HG02759 (cell line): ENCODE results near the gene TRAF3.

ENCODE experiments used
- ATAC-seq: cut with Tn5 transposase; IDR thresholded peaks from one replicate; pipeline ENCODE4 v1.9.1; 2021; ENCODE audit warnings: mild to moderate bottlenecking, moderate library complexity; ENCODE audit not compliant: unreplicated experiment

The TRAF3 gene

DNA sequence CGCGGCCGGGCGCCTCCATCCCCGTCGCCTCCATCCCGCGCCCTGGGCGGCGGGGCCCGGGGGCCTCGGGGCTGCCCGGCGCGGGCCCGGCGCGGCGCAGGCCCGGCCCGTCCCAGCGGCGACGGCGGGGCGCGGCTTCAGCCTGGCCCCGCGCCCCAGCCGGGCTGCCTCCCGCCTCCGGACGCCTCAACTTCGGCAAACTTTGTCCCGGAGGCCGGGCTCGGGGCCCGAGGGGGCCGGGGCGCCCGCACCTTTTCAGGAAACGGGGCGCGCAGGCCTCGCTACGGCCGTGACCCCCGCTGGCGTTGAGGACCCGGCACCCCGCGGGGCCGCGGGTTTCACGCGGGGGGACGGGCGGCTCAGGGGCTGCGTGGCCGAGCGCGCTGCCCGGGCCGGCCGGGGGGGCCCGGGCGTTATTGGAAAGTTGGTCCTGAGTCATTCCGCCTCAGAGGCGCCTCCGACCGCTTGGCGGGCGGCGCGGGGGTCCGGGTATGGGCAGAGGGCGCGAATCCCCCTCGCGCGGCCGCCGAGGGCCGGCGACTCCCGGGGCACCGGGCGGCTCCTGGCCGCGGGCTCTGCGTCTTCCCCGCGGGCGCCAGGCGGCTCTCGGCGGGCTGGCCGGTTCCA lies 575 bp downstream of the TRAF3 start:
- peak; percentile 12 for ATAC-seq

DNA sequence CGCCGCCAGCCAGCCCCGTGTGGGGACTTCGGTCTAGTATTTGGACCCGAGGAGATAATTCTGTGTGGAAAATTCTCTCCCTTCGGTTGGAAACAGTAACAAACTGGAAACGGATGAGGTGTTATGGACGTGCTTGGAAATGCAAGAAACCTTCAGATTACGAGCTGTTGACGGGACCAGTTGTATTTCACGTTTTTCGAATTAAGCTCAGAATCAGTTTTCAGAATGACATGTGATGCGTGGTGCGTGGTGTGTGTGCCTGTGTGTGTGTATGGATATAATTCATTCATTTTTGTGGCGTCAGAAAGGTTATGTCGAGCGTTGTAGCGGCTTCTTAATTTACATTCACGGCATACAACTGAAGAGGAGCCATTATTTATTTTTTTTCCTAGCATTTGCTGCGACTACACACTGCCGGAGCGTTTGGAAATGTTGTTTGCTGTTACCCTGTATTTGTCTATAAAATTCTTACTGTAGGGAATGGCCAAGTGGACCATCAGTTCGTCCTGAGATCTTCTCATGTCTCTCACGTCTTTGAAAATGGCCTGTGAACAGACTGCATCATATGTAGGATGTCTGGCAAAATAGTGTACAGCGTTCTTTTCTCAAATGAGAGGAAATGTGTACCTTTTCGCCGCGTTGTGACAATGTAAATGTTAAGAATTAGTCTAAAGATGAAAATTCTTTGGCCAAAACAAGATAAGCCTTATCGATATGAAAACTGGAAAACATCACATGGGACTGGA lies 1.3 kb downstream of the TRAF3 start:
- ATAC-seq = no peak

DNA sequence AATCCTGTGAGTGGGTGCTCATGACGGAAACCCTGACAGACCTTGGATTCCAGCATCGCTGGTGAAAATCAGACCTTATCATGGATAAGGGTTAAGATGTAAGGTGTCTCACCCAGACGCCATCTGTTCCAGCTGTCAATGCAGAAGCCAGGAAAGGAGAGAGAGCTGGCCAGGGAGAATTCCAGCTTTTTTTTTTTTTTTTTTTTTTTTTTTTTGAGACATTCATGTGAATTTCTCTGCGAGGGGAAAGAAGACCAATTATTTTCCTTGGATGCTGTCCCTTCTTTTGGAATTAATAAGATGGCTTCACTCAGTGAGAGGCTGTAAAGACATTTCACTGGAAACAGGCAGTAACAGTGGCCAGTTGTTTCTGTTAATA lies 1.8 kb downstream of the TRAF3 start:
- ATAC-seq = no peak

DNA sequence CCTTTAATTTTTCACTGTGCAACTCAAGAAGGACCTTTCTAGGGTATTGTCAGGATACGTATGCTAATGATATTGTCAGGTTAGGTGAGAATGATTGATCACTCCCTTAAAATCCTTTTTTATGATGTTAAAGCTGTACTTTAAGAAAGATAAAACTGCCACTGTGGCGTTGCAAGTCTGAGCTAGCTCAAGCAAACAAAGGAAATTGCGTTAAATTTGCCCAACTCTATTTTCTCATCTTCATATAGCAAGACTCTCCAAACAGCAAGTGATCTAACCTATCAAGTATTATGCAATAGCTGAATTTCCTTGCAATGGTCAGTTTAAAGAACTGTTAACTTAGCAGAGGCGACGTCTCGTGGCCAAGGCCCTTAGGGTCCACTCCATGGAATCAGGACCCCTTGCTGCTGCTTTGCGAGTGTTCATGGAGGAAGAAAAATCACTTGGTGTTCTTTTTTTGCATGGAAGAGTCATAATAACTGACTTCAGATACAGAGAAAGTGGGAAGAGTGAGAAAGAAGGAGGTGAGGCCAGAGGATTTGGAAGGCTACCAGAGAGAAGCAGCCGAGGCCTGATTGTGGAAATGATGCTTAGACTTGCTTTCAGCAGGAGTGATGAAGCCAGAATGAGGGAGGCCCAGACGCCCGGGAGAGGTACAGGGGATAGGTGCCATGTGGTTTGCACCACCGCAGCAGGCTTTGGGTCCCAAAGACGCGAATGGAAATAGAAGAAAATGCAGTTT lies 2.5 kb downstream of the TRAF3 start:
- ATAC-seq = no peak

DNA sequence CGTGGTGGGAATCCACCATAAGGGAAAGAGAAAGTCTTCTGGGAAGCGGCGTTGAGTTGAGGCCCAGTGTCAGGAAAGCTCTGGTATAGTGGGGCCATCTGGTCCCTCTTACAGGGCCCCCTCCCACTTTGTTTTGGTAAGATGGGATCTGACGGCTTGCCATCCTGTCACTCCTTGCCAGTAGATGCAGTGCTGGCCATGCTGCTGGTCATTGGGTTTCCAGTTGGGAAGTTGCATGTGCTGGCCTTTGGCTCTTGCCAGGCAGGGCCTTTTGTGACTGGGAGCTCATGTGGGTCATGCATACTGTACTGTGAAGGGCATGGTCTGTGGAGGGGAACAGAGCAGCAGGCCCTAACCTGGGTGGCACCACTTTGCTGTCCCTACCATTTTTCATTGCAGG lies 3.8 kb downstream of the TRAF3 start:
- ATAC-seq = no peak

DNA sequence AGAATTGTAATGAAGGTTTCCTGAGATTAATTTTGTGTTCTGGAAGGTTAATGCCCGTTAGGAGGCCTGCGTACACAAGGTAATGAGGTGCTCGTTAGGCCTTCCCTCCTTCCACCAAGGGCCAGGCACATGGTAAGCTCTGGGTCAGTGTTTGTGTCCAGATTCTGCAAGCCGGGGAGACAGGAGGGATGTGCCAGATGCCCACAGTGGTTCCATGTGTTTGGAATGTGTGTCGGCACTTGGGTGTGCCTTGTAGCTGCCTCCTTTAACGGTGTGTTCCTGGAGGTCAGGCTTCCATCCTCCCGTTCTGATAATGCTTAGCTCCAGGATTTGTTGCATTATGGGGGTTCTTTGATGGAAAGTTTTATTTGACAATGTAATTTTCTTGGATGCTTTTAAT lies 5.7 kb downstream of the TRAF3 start:
- ATAC-seq = no peak

DNA sequence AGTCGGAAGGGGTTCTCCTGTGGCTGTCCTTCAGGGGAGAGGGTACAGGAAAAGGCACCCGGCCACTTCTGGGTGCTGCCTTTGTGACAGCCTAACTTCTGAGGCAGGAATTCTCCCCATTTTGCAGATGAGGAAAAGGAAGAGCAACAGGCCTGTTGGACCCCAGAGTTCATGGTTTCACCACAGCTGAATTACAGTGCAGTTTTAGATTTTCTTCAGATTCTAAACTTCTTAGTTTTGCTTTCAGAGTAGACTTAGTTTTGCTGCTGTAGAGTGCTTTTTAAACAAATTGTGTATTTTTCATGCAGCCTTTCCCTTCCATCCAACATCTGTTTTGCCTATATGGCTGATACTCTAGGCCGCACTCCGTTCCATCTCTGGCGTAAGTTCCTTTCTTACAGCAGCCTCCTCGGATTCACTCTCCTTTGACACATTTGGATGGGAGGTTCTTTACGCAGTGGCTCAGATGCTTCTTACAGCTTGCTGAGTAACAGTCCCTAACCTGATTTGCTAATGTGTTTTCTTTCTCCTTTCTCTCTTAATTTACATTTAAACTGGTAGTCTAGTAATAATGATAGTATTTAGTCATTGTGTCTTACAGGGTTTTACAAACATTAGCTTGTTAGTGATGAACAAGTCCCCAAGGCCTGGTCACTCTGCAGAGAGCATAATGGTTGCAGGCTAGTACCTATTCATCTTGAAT lies 7.8 kb downstream of the TRAF3 start:
- no peak for ATAC-seq

DNA sequence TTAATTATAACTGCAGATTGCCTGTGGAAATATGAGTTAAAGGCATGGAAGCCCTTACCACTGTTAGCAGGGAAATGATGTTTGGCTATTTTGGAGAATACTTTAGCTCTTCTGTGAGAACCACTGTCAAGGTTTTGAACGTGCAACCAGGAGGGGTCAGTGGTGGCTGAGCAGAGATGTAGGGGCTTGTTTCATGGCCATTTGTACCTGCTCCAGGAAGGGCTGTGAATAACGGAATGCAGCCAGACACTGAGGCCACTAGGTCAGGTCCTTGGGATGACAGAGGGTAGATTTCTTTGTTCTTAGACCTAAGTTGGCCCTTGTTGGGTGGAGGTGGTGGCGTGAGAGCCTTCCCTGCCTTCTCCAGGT lies 8.3 kb downstream of the TRAF3 start:
- ATAC-seq = no peak

DNA sequence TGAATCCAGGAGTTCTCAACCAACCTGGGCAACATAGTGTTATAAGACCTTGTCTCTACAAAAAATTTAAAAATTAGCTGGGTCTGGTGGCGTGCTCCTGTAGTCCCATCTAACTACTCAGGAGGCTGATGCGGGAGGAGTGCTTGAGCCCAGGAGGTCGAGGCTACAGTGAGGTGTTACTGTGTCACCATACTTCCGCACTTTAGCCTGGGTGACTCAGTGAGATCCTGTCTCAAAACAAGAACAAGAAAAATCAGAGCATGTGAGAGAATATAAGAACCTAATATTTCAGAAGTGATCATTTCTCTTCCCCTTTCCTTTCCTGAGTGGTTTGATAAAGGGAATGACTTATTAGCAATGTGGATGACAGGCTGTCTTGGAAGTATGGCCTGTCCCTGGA lies 9.5 kb downstream of the TRAF3 start:
- ATAC-seq = no peak

DNA sequence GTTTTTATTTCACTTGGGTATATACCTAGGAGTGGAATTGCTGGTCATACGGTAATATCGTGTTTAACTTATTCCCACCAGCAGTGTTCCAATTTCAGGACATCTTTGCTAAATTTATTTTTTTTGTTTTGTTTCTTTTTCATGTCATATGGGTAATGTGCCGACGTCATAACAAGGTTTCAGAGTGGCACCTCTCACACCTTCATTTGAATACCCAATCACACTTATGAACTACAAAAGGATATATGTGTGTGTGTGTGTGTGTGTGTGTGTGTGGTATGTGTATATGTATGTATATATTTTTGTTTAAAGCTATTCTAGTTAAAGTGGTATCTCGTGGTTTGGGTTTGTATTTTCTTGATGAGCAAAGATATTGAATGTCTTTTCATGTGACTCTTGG lies 12.1 kb downstream of the TRAF3 start:
- no peak for ATAC-seq

DNA sequence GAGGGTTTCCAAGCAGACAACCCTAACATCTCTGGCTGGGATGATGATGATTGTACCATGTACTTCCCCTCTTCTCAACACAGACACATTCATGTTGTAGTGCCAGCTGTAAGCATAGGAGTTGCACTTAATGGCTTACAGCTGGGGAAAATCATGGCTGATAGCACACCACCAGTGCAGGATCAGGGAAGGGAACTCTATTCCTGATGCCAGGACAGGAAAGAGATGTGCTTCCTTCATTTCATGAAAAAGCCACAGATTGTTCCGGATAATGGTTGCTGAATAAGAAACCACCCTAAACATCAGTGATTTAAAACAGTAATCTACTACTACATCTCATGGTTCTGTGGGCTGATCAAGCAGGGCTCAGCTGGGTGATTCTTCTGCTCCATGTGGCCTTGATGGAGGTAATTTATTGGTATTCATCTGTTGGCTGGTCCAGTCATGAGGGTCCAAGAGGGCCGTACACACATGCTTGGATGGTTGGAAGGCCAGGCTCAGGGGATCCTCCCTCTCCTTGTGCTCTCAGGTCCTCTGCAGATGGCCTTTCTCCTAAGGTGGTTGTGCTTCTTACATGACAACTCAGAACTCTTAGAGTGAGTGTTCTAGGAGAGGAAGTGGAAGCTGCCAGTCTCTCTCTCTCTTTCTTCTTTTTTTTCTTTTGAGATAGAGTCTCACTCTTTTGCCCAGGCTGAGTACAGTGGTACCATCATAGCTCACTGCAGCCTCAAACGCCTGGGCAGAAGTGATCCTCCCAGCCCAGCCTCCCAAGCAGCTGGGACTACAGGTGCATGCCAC lies 16.5 kb downstream of the TRAF3 start:
- ATAC-seq = no peak

DNA sequence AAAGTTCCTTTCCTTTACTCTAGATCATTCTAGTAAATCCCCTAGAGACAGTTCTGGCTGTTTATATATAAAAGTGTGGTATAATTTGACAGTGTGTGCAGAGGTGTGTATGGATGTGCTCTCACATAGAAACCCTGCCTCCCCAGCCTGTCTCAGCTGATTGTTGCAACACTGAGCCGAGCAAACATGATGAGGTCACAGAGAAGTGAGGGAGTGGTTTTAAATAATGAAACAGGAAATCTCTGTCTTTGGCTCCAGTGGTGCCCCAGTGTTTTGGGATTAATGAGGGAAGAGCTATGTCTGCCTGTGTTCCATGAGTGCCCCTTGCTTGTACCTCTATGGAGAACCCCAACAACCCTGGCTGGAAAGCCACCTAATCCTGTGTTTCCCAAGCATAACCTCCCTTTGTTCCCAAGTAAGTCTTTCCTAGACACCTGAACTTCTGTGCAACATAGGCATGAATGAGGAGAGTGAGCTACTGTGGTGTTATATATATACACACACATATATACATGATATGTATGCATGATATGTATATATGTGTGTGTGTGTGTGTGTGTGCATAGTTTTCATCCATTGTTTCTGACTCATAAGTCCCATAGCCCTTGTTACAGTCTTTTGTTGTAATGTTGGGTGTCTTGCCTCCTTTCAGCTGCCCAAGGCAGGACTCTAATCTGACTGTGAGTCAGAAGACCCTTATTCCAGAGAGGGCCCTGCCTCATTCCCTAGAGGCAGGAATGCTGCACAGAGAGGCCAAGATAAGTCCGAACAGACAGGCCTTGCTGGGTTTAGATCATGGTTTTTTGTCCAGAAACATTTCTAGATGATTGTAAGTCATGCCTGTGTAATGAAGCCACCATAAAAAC lies 18.0 kb downstream of the TRAF3 start:
- no peak for ATAC-seq

DNA sequence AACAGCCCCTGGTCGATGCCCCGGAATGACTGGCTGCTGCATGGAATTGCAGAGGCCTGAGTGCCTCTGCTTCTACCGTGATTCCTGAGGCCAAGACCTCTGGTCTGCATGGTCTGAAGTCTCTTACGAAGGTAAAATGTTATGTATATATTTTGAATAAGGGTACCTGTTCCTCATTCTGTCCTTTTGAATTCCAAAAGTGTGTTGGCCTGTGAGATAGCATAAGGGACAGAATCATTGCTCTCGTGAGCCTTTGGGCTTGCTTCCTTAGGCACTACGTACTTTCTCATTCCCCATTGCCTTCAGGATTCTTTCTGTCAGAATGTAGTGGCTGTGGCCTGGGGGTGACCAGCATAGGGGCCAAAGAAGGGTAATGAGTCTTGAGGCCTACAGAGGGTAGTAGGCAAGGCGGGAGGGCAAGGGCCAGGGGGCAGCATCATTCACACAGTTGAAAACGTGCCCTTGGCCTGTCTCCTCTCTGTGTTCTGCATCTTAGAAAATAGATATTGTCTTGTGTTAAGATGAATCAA lies 19.5 kb downstream of the TRAF3 start:
- ATAC-seq = no peak

DNA sequence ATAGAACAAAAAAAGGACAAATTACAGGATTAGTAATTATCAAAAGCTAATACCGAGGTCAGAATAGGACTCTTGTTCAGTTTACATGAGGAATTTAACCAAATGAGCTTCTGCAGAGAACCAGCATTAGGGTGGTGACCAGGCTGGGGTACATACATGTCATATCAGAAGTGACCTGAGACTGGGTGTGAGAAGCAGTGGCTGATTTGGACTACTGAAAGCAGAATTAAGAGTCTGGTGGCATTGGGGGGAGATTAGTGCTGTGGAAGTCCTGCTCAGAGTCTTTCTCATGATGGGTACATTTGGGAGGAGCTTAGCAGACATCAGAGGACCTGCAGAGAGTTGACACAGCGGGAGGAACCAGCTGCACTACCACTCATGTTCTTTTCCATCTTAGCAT lies 21.7 kb downstream of the TRAF3 start:
- ATAC-seq = peak; percentile 57

DNA sequence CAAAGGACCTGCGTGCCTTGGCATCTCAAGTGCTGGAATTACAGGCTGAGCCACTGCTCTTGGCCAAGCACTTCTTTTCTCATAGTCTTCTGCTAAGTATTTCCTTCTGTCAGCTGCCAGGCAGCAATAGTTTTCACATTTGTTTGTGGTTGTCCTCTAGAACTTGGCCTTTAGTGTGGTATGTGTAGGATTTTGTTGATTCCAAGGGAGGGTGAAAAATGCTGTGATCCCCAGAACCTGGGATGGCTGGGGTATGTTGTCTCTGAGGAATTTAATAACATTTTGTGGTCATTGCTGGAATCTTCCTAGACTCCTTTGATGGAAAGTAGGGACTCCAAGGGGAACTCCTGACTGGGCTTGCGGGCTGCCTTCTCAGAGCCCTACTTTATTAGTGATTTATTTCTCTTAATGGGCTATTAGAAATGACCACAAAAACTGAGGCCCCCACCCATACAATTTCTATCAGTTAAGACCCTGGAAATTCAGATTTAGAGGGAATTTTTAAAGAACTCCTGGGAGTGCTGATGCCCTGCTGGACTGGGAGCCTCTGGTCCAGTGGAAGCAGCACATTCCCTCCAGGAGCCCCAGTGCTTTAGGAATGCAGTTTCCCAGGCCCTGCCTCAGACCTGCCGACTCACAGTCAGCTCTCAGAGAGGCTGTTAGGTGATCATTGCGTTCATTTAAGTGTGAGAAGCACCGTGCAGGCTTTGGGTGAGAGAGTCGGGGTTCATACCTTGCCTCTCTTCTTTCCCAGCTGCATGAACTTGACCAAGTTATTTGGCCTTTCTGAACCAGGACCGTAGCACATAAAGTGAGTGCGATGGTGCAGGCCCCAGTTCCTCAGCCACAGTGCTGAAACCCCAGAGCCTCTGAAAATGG lies 22.7 kb downstream of the TRAF3 start:
- ATAC-seq = no peak

DNA sequence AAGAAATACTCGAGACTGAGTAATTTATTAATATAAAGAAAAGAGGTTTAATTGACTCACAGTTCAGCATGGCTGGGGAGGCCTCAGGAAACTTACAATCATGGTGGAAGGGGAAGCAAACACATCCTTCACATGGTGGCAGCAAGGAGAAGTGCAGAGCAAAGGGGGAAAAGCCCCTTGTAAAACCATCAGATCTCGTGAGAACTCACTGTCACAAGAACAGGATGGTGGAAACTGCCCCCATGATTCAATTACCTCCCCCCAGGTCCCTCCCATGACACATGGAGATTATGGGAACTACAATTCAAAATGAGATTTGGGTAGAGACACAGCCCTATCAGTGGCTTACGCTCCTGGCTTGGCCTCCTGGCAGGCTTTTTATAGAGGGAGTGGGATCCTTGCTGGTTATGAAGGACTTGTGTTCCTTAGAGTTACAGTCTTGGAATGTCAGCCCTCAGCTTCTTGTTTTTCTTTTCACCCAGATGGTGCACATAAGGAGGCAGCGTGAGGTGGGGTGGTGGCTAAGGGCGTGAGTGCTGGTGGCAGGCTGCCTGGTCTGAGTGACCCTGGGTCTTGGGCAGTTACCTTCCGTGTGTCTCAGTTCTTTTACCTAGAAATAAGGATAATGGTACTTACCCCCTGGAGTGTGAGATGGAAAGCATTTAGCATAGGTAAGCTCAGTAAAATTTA lies 25.7 kb downstream of the TRAF3 start:
- no peak for ATAC-seq

DNA sequence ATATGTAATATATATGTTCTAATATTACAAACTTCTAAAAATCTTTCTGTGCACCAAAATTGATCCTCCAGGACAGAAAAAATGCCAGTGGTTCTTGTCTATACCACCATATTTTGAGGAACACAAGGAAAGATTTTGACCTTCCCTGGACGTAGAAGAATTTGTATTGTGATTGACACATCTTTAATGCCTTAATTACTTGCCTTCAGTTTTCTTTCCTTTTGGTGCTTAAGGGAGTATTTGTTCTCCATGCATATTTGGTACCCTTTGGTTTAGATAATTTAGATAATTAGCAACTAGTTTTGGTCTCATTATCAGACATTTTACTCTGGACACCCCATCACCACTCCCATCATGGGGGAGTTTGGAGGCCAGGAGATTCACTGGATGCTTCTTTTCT lies 27.6 kb downstream of the TRAF3 start:
- ATAC-seq = no peak

DNA sequence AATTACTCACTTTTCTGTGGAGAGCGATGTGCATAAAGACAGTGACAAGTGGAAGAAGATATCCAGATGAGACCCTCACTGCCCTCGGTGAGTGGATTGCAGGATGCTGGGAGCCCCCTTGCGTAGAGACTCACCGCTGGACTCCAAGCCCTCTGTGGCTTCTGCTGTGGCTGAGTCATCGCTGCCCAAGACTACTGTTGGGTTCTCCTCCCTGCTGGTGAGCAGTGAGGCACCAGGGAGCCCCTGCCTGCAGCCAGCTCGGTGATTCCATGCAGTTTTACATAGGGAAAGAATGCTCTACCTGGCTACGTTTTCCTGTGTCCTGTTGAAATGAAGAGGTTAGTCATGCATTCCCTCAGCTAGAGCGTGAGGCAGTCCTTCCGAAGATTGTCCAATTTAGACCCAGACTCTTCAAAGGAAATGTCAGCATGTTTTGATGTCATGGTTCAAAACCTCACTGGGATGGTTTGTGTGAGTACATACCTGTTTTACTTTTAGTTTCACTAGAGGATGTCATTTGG lies 28.2 kb downstream of the TRAF3 start:
- ATAC-seq = peak; percentile 50
